Measurements from ENCODE around the gene SUGCT.

Gene SUGCT

DNA sequence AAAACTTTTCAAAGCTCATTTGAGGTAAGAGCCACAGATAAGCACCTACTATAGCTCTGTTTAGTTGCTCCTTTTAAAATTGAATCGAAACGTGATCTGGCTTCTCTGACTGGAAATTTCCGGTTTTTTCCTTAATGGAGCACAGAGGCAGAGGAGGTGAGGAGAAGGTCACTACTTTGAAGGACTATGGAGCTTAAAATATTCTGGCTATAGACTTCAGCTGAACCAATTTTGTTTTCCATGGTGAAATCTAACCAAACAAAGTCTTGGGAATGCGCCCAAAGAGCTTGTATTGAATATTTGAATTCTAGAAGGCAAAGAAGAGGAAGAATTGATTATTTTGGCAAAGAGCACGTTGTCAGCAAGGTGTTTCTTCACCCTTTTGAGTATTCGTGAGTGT is 711.1 kb downstream of the SUGCT start:
- DNase-seq = no peak

DNA sequence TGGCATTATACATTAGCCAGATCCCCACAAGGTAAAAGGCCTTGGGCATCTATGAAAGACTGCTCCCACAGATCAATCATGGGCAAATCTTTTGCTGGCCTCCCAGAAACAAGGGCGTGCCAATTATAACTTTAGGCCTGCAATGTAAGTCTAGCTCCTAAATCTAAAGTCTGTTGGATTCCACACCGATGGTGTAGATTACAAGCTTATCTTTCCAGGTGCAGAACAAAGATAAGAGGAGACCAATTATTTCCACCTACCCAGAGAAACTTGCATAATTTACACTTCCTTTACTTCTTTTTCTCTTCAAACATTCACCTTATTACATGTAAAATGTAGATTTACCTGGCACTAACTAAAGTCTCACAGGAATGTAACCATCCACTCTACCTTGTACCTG is 713.1 kb downstream of the SUGCT start:
- no peak for DNase-seq

DNA sequence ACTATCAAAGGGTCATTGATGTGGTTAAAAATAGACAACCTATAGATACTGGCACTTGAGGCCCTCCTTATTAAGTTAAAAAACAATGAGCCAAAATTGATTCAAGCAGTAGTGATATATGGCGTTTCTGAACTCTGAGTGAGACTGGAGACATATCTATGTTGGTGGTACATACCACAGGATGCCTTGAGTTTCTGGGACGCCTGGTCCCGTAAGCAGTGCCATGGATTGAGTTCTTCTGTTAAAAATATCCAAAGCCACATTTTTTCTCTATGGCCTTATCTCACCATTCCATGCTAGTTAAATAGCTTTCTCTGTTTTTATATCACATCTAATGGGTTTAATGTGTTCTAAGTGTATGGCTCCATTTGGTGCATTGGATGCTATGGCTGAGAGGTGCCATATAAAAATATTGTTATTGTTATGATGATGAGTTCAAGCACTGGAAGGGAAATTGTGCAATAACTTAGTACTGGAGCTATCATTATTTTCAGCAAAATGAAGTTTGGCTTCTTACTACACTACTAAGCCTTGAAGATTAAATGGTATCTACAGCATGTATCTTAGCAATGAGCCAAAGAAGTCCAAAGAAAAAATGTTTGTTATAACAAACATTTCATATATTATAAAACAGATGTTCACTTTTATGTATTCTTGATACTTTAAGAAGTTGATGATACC is 713.9 kb downstream of the SUGCT start:
- DNase-seq = no peak

DNA sequence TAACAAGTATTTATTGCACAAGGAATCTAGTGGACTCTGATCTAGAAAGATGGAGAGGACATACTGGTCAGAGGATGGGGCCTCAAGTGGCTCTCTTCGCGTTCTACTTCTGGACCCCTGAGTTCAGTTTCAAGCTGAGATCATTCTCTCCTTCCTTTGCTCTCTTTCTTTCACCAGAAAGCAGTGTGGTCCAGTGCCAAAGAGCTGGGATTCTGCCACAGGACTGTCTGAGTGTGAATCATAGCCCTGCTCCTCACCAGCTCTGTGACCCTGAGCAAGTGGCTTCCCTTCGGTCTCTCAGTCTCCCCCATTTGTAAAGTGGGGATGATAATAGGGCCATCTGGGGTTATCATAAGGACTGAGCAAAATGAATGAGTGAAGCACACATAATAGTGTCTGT is 715.2 kb downstream of the SUGCT start:
- DNase-seq = no peak

DNA sequence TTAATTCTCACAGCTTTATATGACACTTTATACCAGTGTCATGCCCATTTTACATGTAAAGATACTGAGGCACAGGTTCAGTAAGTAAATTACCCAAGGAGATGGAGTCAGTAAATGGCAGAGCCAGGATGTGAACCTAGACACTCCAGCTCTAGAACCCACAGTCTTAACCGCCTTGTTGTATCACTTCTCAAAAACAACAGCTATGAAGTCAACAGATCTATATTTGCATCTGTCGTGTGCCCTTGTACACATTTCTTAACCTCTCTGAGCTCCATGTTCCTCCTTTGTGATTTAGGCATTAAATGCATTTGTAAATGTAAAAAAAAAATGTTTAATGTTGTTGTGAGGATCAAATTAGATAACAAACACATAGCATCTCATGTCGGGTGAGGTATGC is 716.2 kb downstream of the SUGCT start:
- DNase-seq = no peak

DNA sequence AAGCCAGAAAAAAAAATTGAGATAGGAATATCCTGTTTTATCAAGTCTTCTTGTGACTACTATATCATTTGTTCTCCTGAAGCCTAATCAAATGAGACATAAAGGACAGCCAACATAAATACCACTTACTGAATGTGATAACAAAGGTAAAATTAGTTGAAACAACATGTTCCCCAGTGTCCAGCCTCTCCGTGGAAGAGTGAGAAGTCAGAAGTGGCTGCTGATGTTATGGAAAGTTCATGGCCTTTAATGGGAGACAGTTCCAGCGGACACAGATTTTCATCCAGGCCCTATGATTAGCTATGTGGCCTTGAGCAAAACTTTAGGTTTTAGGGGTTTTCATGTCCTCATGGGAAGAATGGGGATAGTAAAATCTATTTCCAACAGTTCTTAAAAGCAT is 724.3 kb downstream of the SUGCT start:
- no peak for DNase-seq

DNA sequence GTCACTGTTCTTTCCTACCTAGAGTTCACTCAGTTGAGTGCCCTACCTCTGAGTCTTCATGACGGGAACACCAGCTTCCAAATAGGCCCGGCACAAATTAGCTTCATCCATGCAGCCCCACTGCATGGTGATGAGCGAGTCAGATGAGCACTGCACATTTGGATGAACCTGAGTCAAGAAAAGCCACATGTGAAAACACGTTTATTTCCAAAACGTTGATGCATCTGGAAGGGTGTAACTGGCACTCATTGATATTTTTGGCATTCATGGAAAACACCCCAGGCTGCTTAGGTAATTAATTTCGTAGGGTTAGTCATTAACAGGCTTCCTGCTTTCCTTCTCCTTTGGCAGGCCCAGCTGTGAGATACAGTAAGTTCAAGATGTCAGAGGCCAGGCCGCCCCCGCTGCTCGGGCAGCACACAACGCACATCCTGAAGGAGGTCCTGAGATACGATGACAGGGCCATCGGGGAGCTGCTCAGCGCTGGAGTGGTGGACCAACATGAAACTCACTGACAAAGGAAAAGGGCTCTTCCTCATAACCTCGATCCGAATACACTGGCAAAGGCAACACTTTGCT is 725.2 kb downstream of the SUGCT start:
- DNase-seq = no peak

DNA sequence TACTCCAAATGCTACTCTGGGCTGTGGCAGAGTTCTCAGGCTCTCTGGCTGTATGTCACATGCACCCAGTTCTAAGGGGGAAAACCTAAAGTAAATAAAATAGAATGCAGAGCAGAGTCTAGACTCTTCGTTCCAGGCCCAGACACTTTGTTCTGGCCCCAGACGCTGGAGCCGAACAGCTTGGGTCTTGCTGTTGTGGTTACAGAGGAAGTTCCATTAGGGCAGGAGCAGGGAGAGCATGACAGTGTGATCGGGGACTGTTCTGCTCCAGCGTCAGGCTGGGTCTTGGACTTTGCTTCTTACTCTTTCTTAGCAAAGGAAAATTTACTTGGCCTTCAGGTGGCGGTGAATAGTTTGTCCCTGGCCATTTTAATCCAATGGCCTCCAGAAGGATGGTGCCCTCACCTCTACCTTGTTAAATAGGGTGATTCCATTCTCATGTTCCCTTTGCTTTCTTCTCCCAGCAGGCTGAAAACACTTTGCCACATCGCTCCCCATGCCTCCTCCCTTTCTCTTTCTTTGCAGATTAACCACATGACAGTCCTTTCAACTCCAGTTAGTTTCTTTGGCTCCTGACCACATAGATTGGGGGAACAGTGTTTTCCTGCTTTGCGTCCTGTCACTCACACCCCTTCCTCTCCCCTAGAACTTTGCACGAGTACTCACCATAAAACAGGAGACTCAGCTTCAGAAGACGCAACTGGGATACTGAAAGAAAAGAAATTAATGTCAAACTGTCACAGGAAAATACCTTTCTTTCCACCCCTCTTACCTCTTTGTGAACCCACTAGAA is 730.8 kb downstream of the SUGCT start:
- DNase-seq = no peak

DNA sequence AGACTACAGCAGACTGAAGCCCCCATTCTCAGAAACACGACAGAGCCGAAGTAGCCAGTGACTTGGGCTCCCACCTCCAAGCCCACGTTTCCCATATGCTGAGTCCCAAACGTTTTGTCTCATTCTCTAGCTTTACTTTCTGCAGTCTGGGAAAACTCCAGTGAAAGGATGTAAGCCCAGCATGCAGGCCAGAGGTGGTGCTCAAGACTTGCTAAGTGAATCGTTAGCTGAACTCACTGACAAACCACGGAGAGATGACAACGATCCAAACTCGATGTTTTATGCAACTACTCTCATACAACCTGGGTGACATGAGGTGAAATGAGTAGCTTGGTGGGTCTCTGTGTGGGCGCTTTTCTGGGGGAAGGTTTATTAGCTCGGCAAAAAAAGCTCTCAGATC is 731.8 kb downstream of the SUGCT start:
- DNase-seq = no peak

DNA sequence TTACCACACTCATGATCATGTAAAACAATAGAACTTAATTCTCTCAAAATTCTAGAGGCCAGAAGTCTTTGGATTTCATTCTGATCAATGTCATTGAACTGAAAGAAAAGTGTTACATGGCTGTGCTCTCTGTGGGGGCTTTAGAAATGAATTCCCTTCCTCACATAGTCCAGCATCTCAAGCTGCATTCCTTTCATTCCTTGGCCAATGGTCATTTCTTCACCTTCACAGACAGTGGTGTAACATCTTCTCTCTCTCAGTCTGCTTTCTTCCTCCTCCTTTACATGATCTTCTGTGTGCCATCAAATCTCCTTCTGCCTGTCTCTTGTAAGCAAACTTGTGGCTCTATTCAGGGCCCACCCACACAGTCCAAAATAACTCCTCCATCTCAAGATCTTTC is 735.3 kb downstream of the SUGCT start:
- DNase-seq = no peak

DNA sequence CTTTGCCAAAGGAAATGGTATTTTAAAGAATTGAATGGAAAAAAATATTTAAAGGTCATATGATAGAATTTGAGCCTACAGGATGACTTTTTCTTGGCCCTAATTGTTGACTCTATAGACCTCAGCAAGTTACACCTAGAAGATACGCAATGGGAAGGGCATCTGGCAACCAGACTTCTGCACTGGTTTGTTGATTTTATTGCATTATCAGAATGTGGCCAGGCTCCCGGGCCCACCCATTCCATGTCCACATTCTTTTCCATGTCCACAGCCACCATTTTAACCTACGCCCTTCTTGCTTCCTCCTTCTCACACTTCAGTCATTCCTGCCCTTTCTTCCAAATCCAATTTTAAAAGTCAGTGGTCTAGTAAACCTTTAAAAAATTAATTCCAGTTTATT is 738.4 kb downstream of the SUGCT start:
- no peak for DNase-seq

DNA sequence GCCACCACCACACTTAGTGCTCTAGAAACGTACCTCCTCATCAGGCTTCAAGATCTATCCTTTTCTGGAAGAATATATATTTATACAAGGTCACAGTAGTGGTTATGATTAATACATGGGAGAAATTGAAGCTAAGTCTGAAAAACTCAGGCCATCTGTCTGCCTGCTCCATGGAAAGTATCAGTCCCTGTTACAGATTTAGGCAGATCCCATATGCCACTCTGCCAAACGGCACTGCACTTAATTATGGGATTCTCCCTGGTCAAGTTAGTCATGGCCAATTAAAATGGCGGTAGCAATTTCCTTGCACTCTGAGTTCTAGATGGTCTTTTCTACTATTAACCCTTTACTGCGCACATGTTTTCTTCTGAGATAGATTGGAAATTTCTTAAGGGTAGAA is 740.0 kb downstream of the SUGCT start:
- DNase-seq = no peak

DNA sequence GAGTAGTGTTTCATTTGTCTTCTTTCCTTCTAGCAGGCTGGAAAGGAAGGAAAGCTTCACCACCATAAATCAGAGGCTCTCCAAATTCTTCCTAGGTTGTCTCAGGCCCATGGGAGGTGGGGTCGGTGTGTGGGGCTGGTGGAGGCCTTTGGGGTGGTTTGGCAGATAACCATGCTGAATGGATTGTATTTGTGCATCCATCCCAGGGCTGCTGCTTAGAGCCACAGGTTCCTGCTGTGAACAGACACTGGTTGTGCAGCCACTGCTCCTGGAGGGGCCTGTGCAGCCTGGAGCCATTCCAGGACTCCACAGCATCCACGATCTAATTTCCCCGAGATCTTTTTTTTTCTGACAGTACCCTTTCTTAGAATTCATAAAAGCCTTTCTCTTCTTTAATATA is 741.8 kb downstream of the SUGCT start:
- DNase-seq = no peak

DNA sequence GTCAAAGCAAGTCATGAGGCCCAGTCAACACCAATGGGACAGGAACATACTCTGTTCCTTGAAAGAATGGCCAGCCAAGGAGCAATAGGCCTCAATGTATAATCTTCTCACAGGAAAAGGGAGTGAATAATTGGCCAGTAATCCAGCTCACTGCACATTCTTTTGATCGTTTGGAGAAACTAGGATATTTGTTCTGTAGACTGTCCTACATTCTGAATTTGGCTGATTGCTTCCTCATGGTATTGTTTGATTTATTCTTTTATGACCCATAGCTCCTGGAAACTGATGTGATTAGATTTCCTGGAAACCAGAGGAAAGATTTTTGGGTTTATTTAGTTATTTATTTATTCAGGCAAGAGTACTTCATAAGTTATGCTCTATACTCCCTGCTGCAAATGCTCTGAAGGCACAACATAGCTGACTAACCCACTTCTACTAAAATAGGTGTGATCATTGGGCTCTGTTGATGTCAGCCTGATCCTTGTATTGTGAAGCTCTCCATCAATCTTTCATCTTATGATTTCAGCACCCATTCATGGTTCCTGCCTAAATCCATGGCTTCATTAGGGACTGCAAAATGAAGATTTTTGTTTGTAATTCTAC is 745.2 kb downstream of the SUGCT start:
- no peak for DNase-seq

DNA sequence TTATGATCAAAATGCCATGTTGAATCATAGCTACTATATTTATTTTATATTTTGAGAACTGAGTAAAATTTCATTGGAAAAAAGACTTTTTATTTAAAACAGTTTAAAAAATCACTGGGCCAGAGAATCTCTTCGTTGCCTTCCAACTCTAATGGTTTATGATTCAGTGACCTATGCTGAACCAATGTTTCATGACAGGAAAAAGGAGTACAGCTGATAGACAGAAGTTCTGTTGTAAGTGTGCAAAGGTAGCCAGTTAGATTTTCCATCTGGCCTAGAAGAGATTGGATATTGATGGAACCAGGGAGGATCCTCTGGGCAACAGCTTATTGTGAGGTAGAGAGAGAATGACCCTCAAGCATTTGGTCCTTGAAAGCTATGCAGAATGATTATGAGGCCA is 745.8 kb downstream of the SUGCT start:
- DNase-seq = no peak

DNA sequence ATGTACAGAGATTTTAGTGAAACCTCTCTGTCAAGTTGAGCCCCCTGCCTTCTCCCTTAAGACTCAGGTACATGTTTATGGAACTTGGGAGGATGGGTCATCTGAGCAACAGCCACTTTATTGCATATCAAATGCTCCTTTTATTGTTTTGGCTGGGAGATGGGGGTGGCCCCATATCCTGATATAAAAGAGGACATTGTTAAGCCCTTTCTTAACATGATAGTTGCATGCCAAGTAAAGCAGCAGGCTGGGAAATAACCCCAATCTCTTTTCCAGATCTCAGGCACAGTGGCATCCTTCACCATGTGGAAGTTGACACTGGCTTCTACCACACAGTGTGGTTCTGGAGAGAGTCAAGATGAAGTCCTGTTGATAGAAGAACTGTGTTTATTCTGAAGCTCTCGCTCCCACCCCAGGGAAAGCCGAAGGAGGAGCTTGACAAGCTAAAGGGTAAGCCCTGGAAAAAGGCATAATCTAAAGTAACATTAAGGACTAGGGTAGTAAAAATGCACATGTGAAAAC is 746.7 kb downstream of the SUGCT start:
- DNase-seq = no peak

DNA sequence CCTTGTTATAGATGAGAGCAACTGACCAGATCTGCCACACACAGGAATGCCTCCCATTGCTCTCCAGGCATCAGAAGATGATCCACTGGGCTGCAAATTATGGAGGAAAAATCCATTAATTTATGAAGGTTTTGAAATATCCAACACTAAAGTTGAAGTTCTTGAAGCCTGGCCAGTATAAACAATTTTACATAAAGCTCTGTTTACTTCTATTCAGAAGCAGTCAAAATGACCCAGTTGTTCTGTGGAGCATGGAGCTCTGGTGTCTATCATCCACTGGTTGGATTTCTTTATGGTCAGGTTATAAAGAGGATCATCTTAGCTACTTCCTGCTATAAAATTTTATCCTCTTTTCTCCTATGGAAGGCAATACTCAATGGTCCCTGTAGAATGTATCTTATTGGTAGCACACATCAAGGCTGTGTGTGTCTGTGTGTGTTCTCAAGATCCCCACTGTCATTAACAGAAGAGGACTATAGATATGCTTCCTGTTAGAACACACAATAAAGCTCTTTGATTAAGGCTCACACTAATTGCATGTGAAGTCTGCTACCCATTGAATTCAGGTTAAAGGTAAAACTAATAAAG is 747.4 kb downstream of the SUGCT start:
- DNase-seq = no peak

DNA sequence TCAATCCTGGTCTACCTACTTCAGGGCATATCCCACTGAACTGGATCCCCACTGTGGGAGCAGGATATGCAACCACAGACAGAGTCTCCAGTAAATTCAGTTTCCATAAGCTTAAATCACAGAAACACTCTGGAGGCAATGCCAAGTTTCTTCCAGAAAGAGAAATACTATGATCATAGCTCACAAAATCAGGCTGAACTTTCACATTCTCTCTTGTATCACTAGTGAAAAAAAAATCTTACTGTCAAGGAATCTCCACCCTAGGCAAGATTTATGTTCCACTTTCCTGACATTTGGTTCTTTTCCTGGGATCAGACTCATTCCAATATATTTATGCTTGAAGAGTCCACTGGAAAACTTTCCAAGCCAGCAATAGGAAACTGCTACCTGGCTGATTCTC is 749.0 kb downstream of the SUGCT start:
- DNase-seq = no peak

DNA sequence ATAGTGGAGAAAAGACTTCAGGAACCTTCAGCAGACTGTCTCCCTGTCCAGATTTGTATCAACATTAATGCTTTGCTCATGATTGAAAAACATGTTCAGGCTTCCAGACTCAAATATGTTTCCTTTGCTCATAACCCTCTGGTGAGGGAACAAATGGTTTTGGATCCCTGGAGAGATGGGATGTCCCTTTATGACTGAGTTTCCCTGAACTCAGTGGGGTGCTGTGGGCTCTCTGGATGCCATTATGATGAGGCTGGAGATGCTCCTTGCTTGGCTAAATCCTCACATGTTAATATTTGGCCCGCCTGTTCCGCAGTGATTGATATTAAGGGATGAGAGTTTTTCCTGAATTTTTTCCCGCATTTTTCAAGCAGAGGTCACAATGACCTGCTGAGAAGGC is 749.4 kb downstream of the SUGCT start:
- no peak for DNase-seq

DNA sequence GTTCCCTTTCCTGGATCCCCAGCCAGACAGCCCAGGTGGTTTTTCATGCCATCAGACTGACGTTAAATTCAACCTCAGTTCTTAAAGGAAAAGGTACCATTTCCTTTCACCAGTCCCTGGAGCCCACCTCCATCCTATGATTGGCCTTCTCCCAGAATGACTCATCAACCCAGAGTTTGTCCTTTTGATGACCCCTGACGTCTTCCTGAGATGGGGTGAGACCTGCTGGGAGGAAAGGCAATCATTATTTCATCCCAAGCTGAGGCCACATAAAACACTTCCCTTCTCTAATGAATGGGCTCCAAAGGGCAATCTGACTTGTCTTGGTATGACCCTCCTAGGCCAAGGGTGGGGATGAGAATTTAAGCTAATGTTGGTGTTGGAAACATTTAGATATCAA is 750.7 kb downstream of the SUGCT start:
- DNase-seq = no peak

DNA sequence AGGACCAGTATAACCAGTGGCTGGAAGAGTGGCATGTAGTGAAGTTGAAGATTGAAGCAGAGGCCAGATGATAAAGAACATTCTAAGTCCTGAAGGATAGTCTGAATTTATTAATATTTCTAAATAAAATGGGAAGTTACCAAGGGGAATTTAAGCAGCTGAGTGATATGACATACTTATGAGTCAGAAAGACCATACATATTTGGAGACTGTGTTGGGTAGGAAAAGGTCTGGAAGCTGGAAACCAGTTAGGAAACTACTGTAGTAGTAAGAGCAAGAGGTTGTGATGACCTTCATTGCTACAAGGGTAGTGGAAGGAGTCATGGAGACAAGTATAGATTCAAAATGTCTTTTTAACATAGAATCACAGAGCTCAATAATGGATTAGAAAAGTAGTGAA is 752.3 kb downstream of the SUGCT start:
- DNase-seq = no peak

DNA sequence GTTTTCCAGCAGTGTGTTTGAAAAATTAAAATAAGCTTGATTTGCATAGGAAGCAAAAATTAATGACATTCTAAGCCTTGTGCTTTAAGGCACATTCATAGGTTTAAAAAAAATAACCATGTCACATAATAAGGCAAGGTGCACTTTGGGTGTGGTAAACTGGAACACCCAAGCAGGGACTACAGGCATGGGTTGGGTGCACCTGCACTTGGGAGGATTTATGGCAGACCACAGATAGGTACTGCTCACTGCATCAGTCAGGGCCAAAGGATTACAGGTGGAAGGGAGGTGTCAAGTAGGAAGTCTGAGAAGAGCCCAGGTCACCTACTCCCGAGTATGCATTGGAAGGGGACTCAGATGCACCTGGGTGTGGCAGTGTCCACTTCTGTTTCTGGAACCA is 753.7 kb downstream of the SUGCT start:
- DNase-seq = no peak

DNA sequence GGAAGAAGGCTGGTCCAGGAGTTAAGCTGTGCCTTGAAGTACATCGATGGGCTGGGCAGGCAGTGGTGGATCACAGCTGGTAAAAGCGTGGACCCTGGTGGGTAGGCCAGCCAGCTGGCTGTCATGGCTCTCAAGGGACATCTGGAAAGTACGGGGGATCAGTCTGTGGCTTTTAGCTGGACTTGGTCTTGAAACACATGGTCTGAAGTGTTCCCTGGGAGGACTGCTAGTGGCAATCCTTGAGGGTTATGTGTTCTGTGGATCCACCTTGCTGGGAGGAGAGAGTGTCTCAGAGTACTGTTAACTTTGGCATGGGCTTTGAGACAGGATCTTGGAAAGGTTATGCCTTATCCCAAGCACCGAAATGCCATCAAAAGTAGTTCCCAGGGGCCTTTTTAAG is 754.3 kb downstream of the SUGCT start:
- no peak for DNase-seq
